Stimulated activated CD8-positive, alpha-beta memory T cell treated with anti-CD3 and anti-CD28 coated beads, Interleukin-15, amount 100 ng/mL, for 1 hour (primary cell): ENCODE data around the gene STXBP5L.
"Not testable (repeated sequence)": the region's sequence is repeated elsewhere in the genome, so short reads cannot be mapped to it uniquely, and the experiment has no call there.

Experiments
- DNase-seq: peaks from one replicate; pipeline ENCODE4 v3.0.0-alpha.2; 2020; ENCODE audit warnings: low read depth

STXBP5L gene

GRCh38 chr3:120908030-120908794 is at the start of gene STXBP5L:
Gene STXBP5L, plus strand, starts transcription at chr3:120908205. Its CDS starts 1,374 bp downstream, at chr3:120909579.
- no peak for DNase-seq

- DNase-seq = no peak
Observed at GRCh38 chr3:120858521-120858920, 49.5 kb upstream of the STXBP5L start.

- no peak for DNase-seq
Observed at GRCh38 chr3:120864541-120864940, 43.5 kb upstream of the STXBP5L start.

- DNase-seq = no peak
Observed at GRCh38 chr3:120875507-120875906, 32.5 kb upstream of the STXBP5L start.

- DNase-seq = no peak
Observed at GRCh38 chr3:120875989-120876388, 32.0 kb upstream of the STXBP5L start.

- DNase-seq = no peak
Observed at GRCh38 chr3:120879411-120879810, 28.6 kb upstream of the STXBP5L start.

- no peak for DNase-seq
Observed at GRCh38 chr3:120892921-120893320, 15.1 kb upstream of the STXBP5L start.

GRCh38 chr3:120894316-120895057 is 13.5 kb upstream of the STXBP5L start:
- DNase-seq = no peak

- DNase-seq = not testable (repeated sequence)
Observed at GRCh38 chr3:120901716-120902115, 6.3 kb upstream of the STXBP5L start.

GRCh38 chr3:120903221-120903620 is 4.8 kb upstream of the STXBP5L start:
- DNase-seq = no peak

GRCh38 chr3:120907659-120908029 is 361 bp upstream of the STXBP5L start:
- DNase-seq = no peak

GRCh38 chr3:120908795-120909601 is 993 bp downstream of the STXBP5L start:
- DNase-seq = no peak

- DNase-seq = no peak
Observed at GRCh38 chr3:120909602-120909878, 1.5 kb downstream of the STXBP5L start.

GRCh38 chr3:120926146-120926545 is 18.1 kb downstream of the STXBP5L start:
- DNase-seq = no peak

GRCh38 chr3:120928991-120929390 is 21.0 kb downstream of the STXBP5L start:
- no peak for DNase-seq

GRCh38 chr3:120931593-120931992 is 23.6 kb downstream of the STXBP5L start:
- DNase-seq = no peak

- no peak for DNase-seq
Observed at GRCh38 chr3:120956143-120956542, 48.1 kb downstream of the STXBP5L start.

- no peak for DNase-seq
Observed at GRCh38 chr3:120982608-120983320, 74.8 kb downstream of the STXBP5L start.

- no peak for DNase-seq
Observed at GRCh38 chr3:120983321-120983665, 75.3 kb downstream of the STXBP5L start.

GRCh38 chr3:120983841-120984240 is 75.8 kb downstream of the STXBP5L start:
- no peak for DNase-seq

- no peak for DNase-seq
Observed at GRCh38 chr3:120985242-120985641, 77.2 kb downstream of the STXBP5L start.

GRCh38 chr3:120988994-120989393 is 81.0 kb downstream of the STXBP5L start:
- no peak for DNase-seq
